K562 (cell line): ENCODE results near the gene GUCY1A2. TPM values are rescaled to one million over a fixed set of nuclear protein-coding genes. Genes with fewer than 3 reads are reported as not detected.

Source experiments
- ATAC-seq: fragments of 200-7000 bp; cut with Tn5 transposase; 3 replicates; pipeline ENCODE4 v1.9.1; 2020; ENCODE audit warnings: moderate library complexity
- BruUV-seq: library from RNA; stranded (reverse); fragments of 400-500 nt; replicated peaks from 2 replicates; lab custom pipeline; 2021; lab: Mats Ljungman, UMichigan
- CTCF ChIA-PET: fragments of 300-600 bp; formaldehyde crosslinking; extraction: SDS; loops from one replicate; lab custom pipeline; 2021; ENCODE audit warnings: low intra/inter-chr PET ratio; lab: Yijun Ruan, JAX
- POLR2A ChIA-PET: fragments of 300-600, 350-650 bp; sonication (Branson Sonifier 250); formaldehyde crosslinking; extraction: SDS; loops from one replicate; lab custom pipeline; 2021; ENCODE audit warnings: antibody characterized with exemption, inconsistent platforms; lab: Yijun Ruan, JAX
- DNase-seq, 4 experiments: peaks; one replicate each; pipeline versions ENCODE4 v3.0.0 to v3.0.0-alpha.2; 2011 to 2018; ENCODE audit warnings: low spot score in 3 of 4, mixed read lengths in 3 of 4; ENCODE audit errors: extremely low read depth in 1 of 4
- FAIRE-seq: peaks from 2 replicates; lab custom pipeline; 2011; peaks lifted over from hg19 to GRCh38; lab: Jason Lieb, UNC
- H2AFZ ChIP-seq: 2 replicates; pipeline ENCODE4 v1.6.0; 2011; ENCODE audit warnings: low read depth, low read length, control low read depth, inconsistent platforms
- H3K27ac ChIP-seq: fragments of 200-600 bp; 3 replicates; pipeline ENCODE4 v1.8.0; 2011; ENCODE audit warnings: low read depth, mild to moderate bottlenecking, control low read depth, inconsistent platforms, low read length, moderate library complexity, mixed read lengths; ENCODE audit errors: extremely low read depth
- H3K27me3 ChIP-seq, 2 experiments: fragments of 300-600 bp in 1 of 2; 2 replicates in 1 of 2; 3 replicates in 1 of 2; pipeline versions ENCODE4 v1.6.0 to v1.8.0; 2011; ENCODE audit warnings: inconsistent platforms in 2 of 2, low read length in 2 of 2, mild to moderate bottlenecking in 1 of 2, mixed read lengths in 1 of 2, moderate library complexity in 1 of 2; ENCODE audit not compliant: control insufficient read depth in 2 of 2, insufficient read depth in 2 of 2
- H3K36me3 ChIP-seq: fragments of 300-600 bp; 3 replicates; pipeline ENCODE4 v1.8.0; 2011; ENCODE audit warnings: mild to moderate bottlenecking, low read length, inconsistent platforms; ENCODE audit not compliant: control insufficient read depth, insufficient read depth
- H3K4me1 ChIP-seq, 2 experiments: fragments of 200-600 bp in 1 of 2; replicated peaks in 1 of 2; 2 replicates in 1 of 2; 3 replicates in 1 of 2; pipeline versions ENCODE4 v1.5.1 to v1.8.0; 2011; ENCODE audit warnings: inconsistent platforms in 2 of 2, low read length in 2 of 2, mild to moderate bottlenecking in 1 of 2, mixed read lengths in 1 of 2, moderate library complexity in 1 of 2; ENCODE audit not compliant: control insufficient read depth in 2 of 2, insufficient read depth in 2 of 2
- H3K4me2 ChIP-seq: 2 replicates; pipeline ENCODE4 v1.6.1; 2011; ENCODE audit warnings: low read length, control low read depth, inconsistent platforms, mixed read lengths; ENCODE audit not compliant: insufficient read depth
- H3K4me3 ChIP-seq: fragments of 200-600 bp; sonication (generic), shearing (Covaris generic); 2 replicates; pipeline ENCODE4 v1.5.1; 2016; ENCODE audit warnings: control low read depth, inconsistent platforms
- H3K79me2 ChIP-seq: fragments of 200-600 bp; 3 replicates; pipeline ENCODE4 v1.8.0; 2011; ENCODE audit warnings: low read length, inconsistent platforms; ENCODE audit not compliant: control insufficient read depth, insufficient read depth
- H3K9ac ChIP-seq, 2 experiments: 2 replicates each; pipeline versions ENCODE4 v1.6.0 to v1.6.1; 2011; ENCODE audit warnings: low read depth in 2 of 2, low read length in 2 of 2, control low read depth in 1 of 2, inconsistent platforms in 1 of 2, mild to moderate bottlenecking in 1 of 2, mixed read lengths in 1 of 2; ENCODE audit not compliant: insufficient read depth in 1 of 2
- H3K9me1 ChIP-seq: one replicate; pipeline ENCODE4 v1.6.0; 2011; ENCODE audit warnings: inconsistent platforms, mild to moderate bottlenecking, low read length, moderate library complexity; ENCODE audit not compliant: control insufficient read depth, insufficient read depth
- H3K9me3 ChIP-seq: replicated peaks from 2 replicates; pipeline ENCODE4 v1.5.1; 2011; ENCODE audit warnings: low read depth, low read length, inconsistent platforms; ENCODE audit not compliant: control insufficient read depth, insufficient read depth
- H4K20me1 ChIP-seq: replicated peaks from 2 replicates; pipeline ENCODE4 v1.6.1; 2011; ENCODE audit warnings: low read length, inconsistent platforms, mixed read lengths; ENCODE audit not compliant: control insufficient read depth, insufficient read depth
- HINFP ChIP-seq: fragments of 450-650 bp; conservative IDR thresholded peaks from 2 replicates; pipeline ENCODE4 v1.6.1; 2016; ENCODE audit warnings: missing genetic modification characterization, low read depth, mild to moderate bottlenecking, control low read depth, missing compliant biosample characterization
- MXI1 ChIP-seq: IDR thresholded peaks from 2 replicates; pipeline ENCODE4 v1.6.1; 2011; ENCODE audit warnings: low read depth, mild to moderate bottlenecking, improper control_type of control experiment, low read length
- ZFP1 ChIP-seq: fragments of 450-650 bp; formaldehyde crosslinking; IDR thresholded peaks from 2 replicates; pipeline ENCODE4 v1.4.0; 2020; ENCODE audit warnings: mild to moderate bottlenecking, mixed read lengths
- ZNF12 ChIP-seq: sonication (generic); formaldehyde crosslinking; IDR thresholded peaks from 2 replicates; pipeline ENCODE4 v1.4.0; 2020; ENCODE audit warnings: mild to moderate bottlenecking, missing genetic modification reagents
- ZNF239 ChIP-seq: fragments of 250-450 bp; sonication (Bioruptor Pico); IDR thresholded peaks from 2 replicates; pipeline ENCODE4 v1.4.0; 2020; ENCODE audit warnings: mild to moderate bottlenecking
- WGBS: fragments of 100-300 bp; shearing (Covaris generic); methylation state at CpG from one replicate; pipeline ENCODE4 v1.1.6; 2016; ENCODE audit warnings: low coverage, mixed read lengths; ENCODE audit not compliant: insufficient coverage; ENCODE audit errors: missing lambda C conversion rate; 5-methylcytosine and 5-hydroxymethylcytosine counted together
- in situ Hi-C: fragments of 300-500 bp; cut with MboI; formaldehyde crosslinking; loops from 4 replicates; pipeline ENCODE4 v1.15.0; 2018; ENCODE audit warnings: inconsistent platforms, mixed read lengths
- intact Hi-C: fragments of 100-400 bp; cut with micrococcal nuclease; formaldehyde crosslinking; loops from 2 replicates; pipeline ENCODE4 v1.14.2; 2022
- polyA plus RNA-seq, 8 experiments: library from polyadenylated mRNA; depleted of rRNA in 4 of 8; stranded (reverse) in 5 of 8; unstranded in 3 of 8; fragments of >200 nt; fragmentation: Nextera tagmentation in 2 of 8; fragmentation: Illumina TruSeq in 1 of 8; extraction: Ambion mirVana in 2 of 8; extraction: Trizol in 1 of 8; gene quantifications; 2 replicates each; pipeline versions ENCODE4 v1.2.1 to v1.2.3, GENCODE V29; 2011 to 2014; ENCODE audit warnings: inconsistent platforms in 1 of 8, missing spikeins in 1 of 8
- total RNA-seq, 7 experiments: library from RNA; depleted of rRNA in 6 of 7; stranded (reverse); fragments of >200 nt in 6 of 7; fragmentation: Illumina TruSeq in 2 of 7; extraction: Trizol in 2 of 7; gene quantifications; 2 replicates each; pipeline versions ENCODE4 v1.2.1 to v1.2.3, GENCODE V29; 2011 to 2021; ENCODE audit warnings: low replicate concordance in 1 of 7

GUCY1A2 gene
- total and polyA plus RNA-seq, 9 of the 15 experiments (the other 6 are each of a cell fraction or from before 2014, with no cell fraction given) = under 0.01 to 0.04 TPM; not detected in 7

GRCh38 chr11:106745941-106746340, 272.3 kb downstream of the GUCY1A2 start:
- Histone ChIP-seq H3K4me1 (no peaks in the 10 kb centered on the region), H3K9ac (no peak overlapping the region), H3K4me3 (no peak overlapping the region), H4K20me1 (no peaks in the 10 kb centered on the region), H3K9me3 (no peaks in the 10 kb centered on the region), H3K9me1 (no peaks in the 10 kb centered on the region), H3K36me3 (no peaks in the 10 kb centered on the region), H3K4me2 (no peak overlapping the region), H3K79me2 (no peaks in the 10 kb centered on the region), H2AFZ (no peak overlapping the region), H3K27ac (no peak overlapping the region), H3K27me3 (no peaks in the 10 kb centered on the region)
- in situ Hi-C loops (no loop called here), intact Hi-C loops (no loop called here)
- no TSS peak for BruUV-seq
- TF ChIP-seq ZNF239 (CRISPR knock-in tag) = no peak
- TF ChIP-seq ZFP1 = no peak
- TF ChIP-seq MXI1 = no peak
- POLR2A ChIA-PET = no interaction called here
- WGBS = 0% methylated on average over 1 of the region's 1 CpG
- no peak for DNase-seq
- no peak for FAIRE-seq
- CTCF ChIA-PET = no interaction called here
- no peak for ATAC-seq

GRCh38 chr11:106733635-106734034, 284.6 kb downstream of the GUCY1A2 start:
- no peaks in the 10 kb centered on the region for H4K20me1 ChIP-seq
- ATAC-seq (no peak), FAIRE-seq (no peak), DNase-seq (no peak)
- no peaks in the 10 kb centered on the region for H3K9me3 ChIP-seq
- H3K79me2 ChIP-seq = no peaks in the 10 kb centered on the region
- no peak overlapping the region for H3K9ac ChIP-seq
- TF ChIP-seq ZNF12 (CRISPR knock-in tag) = no peak
- no peak for TF ChIP-seq HINFP (tag)
- H3K4me3 ChIP-seq = no peak overlapping the region
- no peaks in the 10 kb centered on the region for H3K36me3 ChIP-seq
- no TSS peak for BruUV-seq
- no peak overlapping the region for H3K27ac ChIP-seq
- no peaks in the 10 kb centered on the region for H3K27me3 ChIP-seq
- no peak overlapping the region for H3K4me2 ChIP-seq
- intact Hi-C loops (no loop called here), in situ Hi-C loops (no loop called here)
- no peaks in the 10 kb centered on the region for H3K9me1 ChIP-seq
- ChIA-PET CTCF (no interaction called here), POLR2A (no interaction called here)
- H2AFZ ChIP-seq = no peak overlapping the region
- WGBS = 4% methylated on average over 4 of the region's 4 CpGs
- H3K4me1 ChIP-seq = no peaks in the 10 kb centered on the region
